ENCODE measurements around the gene ANKRD66. TPM values are rescaled to one million over a fixed set of nuclear protein-coding genes. Genes with fewer than 3 reads are reported as not detected.

Gene ANKRD66
- not detected in 2 replicates for total RNA-seq

DNA sequence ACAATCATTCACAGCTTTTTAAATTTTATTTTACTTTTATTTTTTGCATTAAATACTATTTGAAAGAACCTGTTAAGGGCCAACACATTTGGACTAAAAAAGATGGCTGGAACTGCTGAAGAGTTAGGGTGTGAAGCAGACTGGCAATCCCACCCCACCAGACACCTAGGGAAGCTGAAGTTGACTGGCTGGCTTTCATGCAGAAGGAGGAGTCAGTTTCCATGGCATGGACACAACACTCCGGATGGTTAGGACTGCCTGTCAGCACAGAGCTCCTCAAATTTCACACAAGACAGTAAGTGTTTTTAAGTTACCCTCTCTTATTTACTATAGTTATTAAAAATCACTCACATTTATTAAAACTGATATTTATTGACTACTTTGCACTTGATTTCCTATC is at the start of gene ANKRD66:
Gene ANKRD66 (plus strand): TSS at position 238 of the 400 bp plus-strand sequence. CDS start 5,016 bp downstream, outside the sequence.

GRCh38 chr6:46734867-46735719 is 11.6 kb upstream of the ANKRD66 start, which contains the start of gene PLA2G7:
Gene PLA2G7, minus strand, starts transcription at chr6:46735375. Its CDS starts 12,484 bp downstream, at chr6:46722891.

GRCh38 chr6:46793138-46793537 is 46.4 kb downstream of the ANKRD66 start, which contains the start of gene MEP1A:
Gene MEP1A, plus strand, starts transcription at chr6:46793389. Its CDS starts 10 bp downstream, at chr6:46793399.

Other genes starting within 250 kb of the ANKRD66 start
- gene CYP39A1, start 94.1 kb upstream of the ANKRD66 start, total RNA-seq: 0.79 and 2.2 TPM in 2 replicates
- 5.7 and 9.6 TPM in 2 replicates for gene SLC25A27, start 94.0 kb upstream of the ANKRD66 start, total RNA-seq
- 0.26 and 0.32 TPM in 2 replicates for gene TDRD6, start 59.0 kb upstream of the ANKRD66 start, total RNA-seq
- not detected in 2 replicates for gene PLA2G7, start 11.6 kb upstream of the ANKRD66 start, total RNA-seq
- gene MEP1A, start 46.5 kb downstream of the ANKRD66 start, total RNA-seq: not detected in 2 replicates
- gene ADGRF5, start 175.0 kb downstream of the ANKRD66 start, total RNA-seq: under 0.01 TPM in 1 of 2 replicates, not detected in the other

All from bronchial smooth muscle cell (primary cell).